HG03175 (cell line): ENCODE data around the gene BBIP1.
A peak's percentile ranks its signal among the peaks of the same experiment; 100 is the strongest.

Experiments
- ATAC-seq: cut with Tn5 transposase; IDR thresholded peaks from one replicate; pipeline ENCODE4 v1.9.1; 2021; ENCODE audit warnings: mild to moderate bottlenecking, moderate library complexity; ENCODE audit not compliant: unreplicated experiment

Gene BBIP1, protein sequence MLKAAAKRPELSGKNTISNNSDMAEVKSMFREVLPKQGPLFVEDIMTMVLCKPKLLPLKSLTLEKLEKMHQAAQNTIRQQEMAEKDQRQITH

DNA sequence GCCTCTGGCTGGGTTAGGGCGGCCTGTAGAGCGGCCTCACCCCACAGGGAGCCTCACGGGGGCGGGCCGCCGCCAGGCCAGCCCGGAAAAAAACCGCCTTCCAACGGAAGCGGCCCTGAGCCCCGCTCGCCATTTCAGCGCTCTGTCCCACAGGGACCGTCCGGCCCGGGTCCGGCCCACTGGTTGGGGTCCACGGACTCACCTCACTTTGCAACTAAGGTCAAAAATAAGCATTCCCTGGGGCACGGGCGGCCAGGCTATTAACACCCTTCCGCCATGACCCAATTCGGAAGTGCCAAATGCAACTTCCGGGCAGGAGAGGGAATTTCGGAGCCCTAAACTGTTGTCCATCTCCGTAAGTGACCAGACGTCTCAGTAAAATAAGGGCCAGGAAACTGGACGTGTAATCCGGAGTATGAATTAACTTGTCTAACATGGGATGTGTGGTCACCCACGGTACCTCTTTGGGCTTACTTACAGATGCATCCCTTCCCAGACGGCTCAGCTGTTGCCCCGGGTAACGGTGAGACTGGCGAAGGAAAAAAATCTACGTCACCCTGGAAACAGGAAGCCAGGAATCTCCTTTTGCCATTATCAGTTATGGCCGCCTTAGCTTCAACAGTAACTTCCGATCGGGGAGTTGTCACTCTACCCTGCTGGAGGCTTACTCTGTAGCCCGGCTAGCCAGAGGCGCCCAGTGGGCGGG is at the start of gene BBIP1:
Gene BBIP1, minus strand, starts transcription at position 538 of the 706 bp plus-strand sequence. CDS start 1,023 bp downstream, outside the sequence.
- peak; percentile 84 for ATAC-seq

DNA sequence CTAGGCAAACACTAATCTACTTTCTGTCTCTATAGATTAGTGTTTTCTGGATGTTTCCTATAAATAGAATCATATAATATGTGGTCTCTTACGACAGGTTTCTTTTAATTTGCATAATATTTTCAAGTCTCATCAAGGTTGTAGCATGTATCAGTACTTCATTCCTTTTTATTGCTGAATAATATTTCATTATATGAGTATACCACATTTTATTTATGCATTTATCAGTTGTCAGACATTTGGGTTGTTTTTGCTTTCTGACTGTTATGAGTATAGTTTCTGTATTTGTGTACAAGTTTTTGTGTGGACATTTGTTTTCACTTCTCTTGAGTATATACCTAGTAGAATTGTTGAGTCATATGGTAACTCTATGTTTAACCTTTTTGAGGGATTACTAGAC is 48.7 kb upstream of the BBIP1 start:
- peak; percentile 63 for ATAC-seq

DNA sequence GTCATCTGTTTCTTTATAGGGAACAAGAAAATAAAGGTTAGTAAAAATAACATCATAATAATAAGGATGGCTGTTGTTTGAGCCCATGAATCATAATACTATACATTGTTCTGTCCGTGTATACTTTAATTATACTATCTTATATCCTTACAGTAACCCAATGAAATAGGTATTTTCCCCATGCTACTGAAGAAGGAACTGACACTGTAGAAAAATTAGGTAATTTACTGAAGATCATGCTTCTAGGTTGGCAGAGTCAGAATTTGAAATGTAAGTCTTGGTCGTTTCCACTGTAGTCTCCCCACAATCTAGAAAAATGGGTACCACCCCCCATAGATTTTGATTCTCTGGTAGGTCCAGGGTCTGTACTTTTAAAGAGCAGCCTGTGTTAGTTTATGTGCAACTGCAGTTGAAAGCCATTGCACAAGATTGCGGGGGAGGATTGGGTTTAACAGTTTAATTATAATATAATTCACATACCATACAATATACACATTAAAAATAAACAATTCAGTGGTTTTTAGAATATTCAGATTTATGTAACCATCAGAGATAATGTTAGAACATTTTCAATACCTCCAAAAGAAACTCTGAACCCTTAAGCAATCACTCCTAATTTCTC is 48.1 kb upstream of the BBIP1 start:
- ATAC-seq, result no peak

DNA sequence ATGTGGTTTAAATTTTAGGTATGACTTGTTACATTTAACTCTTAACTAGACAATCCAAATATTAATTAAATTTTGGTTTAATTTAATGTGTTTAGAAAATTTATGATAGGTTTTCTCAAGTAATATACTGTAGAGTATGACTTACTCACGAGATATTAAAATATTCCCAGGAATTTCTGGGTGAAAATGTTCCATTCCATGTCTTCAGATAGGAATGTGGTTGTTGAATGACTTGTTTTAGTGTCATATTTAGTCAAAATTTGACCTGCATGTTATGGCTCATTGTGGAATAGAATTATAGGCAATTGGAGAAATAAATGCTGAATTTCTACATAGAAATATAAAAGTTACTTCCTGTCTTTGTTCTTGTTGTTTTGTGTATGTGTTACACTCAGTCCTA is 47.2 kb upstream of the BBIP1 start:
- ATAC-seq, result no peak

DNA sequence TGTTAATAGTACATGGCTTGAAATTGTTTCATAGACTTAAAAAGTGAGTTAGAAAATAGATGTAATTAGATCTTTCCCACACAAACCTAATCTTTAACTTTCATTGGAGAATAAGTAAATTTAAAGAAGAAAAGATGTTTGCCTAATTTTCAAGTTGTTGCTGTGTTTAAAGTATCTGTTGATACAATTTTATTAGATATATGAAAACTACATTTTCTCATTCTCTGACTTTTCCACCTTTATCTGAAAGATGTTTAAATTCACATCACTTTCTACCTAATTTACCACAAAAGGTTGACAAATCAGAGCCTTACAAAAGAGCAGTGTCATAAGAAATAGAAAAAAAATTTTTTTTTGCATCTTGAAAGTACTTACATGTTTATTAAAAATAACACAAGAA is 46.2 kb upstream of the BBIP1 start:
- no peak for ATAC-seq

DNA sequence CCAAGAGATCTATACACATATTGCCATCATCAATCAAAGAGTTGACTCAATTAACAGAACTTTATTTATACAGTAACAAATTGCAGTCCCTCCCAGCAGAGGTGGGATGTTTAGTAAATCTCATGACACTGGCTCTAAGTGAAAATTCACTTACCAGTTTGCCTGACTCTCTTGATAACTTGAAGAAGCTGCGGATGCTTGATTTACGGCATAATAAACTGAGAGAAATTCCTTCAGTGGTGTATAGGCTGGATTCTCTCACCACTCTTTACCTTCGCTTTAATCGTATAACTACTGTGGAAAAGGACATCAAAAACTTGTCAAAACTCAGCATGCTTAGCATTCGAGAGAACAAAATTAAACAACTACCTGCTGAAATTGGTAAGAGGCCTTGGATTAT is 45.7 kb upstream of the BBIP1 start:
- ATAC-seq, result no peak

DNA sequence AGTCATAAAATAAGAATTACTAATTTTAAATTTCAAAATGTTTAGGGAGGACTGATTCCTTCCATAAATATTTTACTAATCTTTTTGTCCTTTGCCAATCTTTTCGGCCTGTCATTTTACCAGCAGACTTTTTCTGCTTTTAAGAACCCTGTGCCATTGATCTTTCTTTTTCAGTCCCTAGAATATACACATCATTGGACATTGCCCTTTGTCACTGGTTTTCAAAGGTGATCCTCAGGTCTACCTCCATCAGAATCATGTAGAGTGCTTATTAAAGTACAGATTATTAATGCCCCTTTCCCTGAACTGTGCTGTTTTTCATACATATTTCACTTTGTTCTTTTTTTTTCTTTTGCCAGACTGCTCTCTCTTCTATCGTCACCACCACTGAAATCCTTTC is 44.2 kb upstream of the BBIP1 start:
- no peak for ATAC-seq

DNA sequence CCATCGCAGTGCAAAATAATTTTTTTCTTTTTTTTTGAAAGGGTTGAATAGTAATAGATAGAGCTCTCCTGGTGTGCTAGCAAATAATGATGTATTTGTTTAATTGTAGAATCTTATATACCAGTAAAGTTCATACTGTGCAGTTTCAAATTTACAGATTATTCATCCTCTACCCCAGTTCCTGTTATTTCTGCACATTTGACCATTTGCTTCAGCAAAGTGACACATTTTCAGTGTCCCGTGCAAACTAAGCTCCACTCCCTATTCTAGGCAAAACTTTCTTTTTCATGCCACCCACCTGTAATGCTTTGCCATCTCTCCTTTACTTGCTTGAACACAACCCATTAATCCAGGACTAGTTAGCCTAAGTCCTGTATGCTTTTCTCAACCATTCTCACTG is 43.5 kb upstream of the BBIP1 start:
- ATAC-seq, result no peak

DNA sequence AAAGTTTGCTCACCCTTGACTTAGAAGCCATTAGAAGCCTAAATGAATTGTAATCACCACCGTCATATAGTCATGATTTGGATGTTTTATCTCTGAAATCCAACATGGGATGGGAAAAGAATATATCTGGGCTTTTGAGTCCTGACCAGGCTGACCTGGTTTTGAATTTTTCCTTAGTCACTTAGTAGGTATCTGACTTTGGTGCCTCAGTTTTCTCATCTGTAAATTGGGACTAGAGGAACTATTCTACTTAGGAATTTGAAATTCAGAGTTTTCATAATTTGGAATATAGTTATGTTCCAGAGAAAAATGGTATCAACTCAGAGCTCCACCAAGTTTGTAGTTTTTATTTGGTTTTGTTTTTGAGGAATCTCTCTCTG is 41.3 kb upstream of the BBIP1 start:
- ATAC-seq, result no peak

DNA sequence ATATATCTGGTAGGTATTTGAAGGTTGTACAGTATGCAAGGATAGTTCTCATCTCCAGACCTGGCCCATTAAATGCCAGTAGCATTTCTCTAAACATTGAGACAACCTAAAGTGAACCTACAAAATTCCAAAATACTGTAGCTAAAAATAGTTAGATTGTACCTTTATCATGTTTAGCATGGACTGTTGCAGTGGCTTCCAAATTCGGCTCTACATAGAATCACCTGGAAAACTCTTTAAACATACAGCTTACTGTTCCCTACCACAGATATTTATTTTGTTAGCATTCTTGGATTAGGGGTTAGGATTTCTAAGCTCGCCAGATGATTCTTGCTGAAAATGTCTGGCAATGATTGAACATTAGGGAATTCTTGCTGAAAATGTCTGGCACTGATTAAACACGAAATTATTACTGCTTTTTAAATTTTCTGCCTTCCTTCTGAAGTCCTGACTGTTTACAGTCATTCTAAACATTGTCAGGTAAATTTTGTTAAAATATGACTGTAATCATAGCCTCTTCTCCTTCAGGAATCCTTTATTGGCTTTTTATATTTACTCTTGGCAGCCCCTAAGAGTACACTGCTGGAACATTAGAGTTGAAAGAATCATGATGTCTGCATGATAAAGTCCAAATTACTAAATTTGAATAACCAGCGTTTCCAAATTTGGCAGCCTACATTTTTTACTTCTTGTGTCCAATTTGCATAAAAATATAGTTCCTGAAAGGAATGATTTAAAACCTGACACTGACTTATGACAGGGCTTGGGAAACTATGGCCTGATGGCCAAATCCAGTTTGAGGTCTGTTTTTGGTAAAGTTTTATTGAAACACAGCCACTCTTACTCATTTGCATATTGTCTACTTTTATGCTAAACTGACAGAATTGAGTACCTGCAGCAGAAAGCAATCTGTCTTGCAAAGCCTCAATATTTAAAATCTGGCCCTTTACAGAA is 40.7 kb upstream of the BBIP1 start:
- ATAC-seq, result no peak

DNA sequence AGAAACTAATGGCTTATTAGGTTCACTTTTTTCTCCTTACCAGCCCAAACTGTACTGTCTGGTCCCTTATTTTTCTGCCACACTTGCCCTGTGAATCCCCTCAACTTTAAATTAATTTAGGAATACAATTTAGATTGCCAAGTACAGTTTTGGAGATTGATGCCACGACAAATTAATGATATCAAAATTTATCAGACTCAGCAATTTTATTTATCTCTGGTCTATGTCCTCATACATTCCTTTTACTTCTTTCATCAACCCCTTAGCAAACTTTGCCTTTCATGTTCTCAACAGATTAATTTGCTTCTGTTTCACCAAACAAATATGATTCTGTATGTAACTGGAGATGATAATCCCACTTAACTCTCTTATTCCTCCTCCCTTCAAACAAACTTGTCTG is 38.6 kb upstream of the BBIP1 start:
- ATAC-seq, result no peak

DNA sequence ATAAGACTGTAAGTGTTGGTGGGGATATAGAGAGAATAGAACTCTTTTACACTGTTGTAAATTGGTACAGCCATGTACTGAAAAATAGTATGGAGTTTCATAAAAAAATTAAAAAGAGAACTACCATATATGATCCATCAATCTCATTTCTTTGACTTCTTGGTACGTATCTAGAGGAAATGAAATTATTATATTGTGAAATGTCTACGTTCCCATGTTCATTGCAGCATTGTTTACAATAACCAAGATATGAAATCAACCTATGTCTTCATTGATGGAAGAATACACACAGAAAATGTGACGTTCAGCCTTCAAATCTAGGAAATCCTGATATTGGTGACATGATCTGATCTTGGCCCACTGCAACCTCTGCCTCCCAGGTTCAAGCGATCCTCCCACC is 32.4 kb upstream of the BBIP1 start:
- ATAC-seq, result no peak

DNA sequence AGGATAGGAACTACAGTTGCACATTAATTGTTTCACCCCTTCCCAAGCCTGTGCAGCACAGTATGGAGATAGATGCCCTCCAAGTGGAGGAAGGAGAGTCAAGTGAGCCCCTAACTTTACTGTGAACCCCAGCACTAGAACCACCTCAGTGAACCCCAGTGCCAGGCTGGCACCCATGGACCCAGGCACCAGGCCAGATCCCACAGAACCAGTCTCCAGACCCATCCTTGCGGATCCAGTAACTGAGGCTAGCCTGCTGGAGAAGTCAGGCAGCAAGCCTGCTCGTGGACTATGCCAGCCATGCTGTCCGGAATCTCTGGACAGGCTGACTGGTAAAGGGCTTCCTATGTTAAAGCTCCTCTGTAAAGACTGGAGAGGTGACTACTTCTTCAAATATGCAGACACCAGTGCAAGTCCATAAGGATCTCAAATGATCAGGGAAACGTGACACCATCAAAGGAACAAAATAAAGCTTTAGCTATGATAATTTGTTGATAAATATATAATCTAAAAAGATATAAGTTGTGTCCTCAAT is 28.1 kb upstream of the BBIP1 start:
- no peak for ATAC-seq

DNA sequence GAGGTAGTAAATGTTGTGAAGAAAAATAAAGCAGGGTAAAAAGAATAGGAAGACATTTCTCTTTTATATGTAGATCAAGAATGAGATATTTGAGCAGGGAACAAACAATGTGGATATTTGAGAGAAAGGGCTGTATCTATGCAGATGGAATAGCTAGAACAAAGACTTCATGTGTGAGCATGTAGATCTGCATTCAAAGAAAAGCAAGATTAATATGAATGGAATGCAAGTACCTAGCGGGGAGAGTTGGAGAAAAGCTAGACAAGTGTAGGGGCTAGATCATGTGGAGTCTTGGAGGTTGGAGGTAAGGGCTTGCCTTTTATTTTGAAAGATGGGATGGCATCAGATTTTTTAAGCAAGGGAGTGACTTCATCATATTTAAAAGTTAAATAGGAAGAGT is 27.5 kb upstream of the BBIP1 start:
- no peak for ATAC-seq

DNA sequence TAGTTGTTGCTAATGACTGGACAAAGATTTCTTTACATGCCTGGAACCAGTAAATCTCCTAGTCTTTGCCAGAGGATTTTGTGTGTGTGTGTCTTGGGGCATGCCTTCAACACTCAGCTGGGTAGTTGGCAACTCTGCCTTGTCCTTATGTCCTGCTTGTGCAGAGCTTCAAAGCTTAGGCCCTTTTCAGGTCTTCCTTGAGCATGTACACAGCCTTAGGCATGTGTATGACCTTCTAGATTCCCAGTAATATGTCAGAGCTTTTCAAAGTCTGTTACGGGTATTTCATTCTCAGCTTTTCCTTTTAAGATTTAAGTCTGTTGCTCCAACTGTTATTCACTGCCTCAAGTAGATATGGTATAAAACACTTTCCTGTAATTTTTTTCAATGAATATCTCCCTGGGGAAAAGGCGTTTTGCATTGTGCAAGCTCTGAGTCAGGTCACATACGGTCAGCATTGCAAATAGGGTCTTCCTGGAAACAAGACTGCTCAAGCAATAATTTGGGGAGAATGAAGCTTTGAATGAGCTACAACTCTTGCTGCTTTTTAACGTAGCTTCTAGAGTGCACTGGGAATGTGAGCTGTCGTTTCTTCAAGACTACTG is 25.9 kb upstream of the BBIP1 start:
- ATAC-seq, result no peak

DNA sequence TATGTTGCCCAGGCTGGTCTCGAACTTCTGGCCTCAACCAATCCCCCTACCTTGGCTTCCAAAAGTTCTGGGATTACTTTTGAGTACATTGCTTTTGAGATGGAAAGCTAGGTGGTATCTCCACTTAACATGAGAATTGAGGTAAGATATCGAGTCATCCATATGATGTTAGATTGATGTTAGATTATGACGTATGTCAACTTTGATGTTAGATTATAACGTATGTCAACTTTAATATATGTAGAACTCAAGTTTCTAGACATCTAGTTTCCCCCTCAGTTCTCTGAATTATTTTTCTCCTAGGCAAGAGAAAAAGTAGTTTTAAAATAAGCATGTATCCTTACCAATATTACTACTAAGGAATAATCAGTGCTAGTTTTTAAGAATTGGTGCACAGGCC is 20.4 kb upstream of the BBIP1 start:
- no peak for ATAC-seq

DNA sequence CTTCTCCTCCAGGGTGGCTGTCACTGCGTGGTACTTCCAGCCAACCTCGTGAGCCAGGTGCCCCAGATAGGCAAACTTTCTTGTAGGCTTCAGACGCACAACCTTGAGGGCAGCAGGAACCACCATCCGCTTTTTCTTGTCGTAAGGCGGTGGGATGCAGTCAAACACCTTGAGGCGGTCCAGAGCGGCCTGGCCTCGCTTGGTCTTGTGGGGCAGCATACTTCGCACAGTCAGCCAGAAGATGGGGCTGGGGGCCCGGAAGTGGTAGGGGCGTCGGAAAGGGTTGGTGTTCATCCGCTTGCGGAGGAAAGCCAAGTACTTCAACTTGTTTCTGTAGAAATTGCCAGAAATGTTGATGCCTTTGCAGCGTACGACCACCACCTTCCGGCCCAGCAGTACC is 17.8 kb upstream of the BBIP1 start:
- ATAC-seq, result no peak

DNA sequence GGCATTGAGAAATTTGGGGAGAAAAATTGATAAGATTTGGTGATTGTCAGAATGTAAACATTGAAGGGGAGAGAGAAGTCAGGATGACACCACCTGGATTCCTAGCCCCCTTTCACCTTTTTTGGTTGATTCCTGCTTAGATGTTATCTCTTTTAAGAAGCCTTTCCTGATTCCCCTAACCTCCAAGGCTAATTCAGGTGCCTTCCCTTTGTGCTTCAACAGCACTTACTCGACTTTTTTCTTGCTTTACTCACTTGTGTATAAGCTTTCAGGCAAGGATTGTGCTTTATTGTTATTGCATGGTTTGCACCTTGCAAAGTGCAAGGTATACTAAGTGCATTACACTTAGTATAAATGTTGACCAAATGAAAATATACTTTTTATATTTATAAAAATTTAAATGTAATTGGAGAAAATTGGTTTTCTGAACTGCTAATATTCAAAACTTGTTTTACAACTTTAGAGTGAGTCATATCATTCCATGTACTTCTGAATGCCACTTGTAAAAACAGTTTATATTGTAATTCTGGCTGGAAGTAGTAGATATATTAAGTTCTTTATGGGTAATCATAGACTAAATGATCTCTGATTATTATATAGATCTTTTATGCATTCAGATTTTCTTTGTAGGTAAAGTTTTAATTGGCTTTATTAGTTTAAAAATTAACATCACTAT is 13.7 kb upstream of the BBIP1 start:
- no peak for ATAC-seq

DNA sequence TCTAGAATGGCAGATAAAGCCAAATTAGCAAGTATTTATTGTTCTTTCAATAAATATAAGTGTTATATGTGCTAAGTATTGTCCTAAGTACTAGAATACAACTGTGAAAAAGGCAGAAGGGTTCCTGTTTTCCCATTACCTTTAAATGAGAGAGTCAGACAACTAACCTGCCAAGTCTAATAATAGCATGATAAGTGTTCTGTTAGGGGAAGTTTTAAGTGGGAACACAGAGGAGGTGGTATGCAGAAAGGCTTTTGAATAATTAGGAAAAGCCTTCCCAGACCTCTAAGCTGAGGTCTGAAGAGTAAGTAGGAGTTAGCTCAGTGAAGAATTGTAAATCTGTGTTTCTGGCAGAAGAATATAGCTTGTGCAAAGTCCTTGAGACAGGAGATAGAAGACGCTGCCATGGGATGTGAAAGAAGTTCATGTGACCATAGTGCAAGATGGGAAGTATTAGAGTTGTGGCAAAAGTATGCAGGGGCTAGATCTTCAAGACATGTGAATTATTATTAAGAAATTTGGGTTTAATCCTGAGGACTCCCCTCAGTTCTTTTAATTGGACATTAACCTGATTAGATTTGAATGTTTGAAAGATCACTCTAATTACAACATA is 12.9 kb upstream of the BBIP1 start:
- ATAC-seq, result no peak

DNA sequence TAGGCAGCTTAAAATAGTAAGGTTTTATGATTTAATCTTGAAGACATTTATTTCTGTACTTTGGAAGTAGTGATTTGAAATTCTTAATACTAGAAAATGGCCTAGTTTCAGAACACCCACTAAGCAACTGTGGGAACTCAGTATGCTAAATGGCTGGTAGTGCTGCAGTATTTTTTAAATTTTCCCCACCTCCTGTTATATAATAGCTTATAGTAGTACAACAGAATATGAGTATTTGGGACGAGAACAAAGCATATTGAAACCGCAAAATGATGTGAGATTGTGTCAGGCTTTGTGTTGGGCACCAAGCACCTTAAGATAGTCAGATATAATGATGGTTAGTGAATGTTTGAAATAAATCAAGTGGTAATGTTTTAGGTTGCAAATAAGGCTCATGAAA is 8.5 kb upstream of the BBIP1 start:
- no peak for ATAC-seq
